HG02798 (cell line): ENCODE data around the gene IGFL1.
"Not testable (repeated sequence)": the region's sequence is repeated elsewhere in the genome, so short reads cannot be mapped to it uniquely, and the experiment has no call there.

Experiments used
- ATAC-seq: cut with Tn5 transposase; IDR thresholded peaks from one replicate; pipeline ENCODE4 v1.9.1; 2021; ENCODE audit warnings: mild to moderate bottlenecking; ENCODE audit not compliant: unreplicated experiment, poor library complexity

Gene IGFL1

DNA sequence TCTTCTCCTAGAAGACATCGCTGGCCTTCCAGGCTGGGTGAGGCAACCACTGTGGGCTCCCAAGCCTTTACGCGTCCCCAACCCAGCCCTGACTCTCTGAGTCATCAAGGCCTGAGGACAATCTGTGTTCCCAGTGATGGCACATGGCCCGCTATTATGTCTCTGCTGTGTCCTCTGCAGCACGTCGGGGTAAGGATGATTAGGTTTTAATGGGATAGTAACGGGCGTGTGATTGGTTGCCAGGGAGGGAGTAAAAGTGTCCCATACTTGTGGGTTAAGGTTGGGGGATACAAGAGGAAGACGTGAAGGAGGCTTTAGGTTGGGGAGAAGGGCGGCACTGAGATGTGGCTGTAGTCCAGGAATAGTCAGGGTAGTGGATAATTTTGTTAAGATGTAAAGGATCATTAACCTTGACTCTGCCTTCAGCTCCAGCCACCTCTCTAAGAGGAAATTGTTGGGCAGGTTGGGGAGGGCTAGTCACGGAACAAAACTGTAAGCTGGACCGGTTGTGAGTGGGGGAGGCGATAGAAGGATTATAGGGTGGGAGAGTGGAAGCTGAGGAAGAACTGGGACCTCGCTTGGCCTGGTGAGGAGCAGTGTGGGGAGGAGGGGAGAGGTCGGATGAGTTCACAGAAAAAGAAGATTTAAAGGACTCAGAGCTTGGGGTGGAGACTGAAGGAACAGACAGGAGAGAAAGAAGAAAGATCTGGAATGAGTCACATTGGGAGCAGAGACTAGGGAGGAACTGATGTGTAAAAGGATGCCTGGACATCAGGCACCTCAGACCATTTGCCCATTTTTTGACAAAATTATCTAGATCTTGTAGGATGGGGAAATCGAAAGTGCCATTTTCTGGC lies 27.9 kb upstream of the IGFL1 start:
- no peak for ATAC-seq

DNA sequence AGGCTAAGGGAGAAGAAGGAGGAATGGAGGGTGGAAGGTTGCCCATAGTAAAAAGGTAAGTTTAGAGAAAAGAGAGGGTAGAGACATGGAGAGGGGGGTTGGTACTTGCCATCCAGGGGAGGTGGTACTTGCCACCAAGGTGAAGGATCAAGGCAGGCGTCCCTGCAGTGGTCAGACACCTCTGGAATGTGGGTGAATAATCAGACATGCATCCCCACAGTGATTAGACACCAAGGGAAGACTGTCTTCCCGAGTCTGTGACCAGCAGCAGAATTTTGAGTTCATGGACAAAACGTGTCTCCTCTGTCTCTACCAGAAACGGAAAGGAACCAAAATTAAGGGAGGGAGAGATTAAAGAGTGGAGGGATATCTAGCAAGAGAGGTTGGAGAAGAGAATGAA lies 27.1 kb upstream of the IGFL1 start:
- ATAC-seq = no peak

DNA sequence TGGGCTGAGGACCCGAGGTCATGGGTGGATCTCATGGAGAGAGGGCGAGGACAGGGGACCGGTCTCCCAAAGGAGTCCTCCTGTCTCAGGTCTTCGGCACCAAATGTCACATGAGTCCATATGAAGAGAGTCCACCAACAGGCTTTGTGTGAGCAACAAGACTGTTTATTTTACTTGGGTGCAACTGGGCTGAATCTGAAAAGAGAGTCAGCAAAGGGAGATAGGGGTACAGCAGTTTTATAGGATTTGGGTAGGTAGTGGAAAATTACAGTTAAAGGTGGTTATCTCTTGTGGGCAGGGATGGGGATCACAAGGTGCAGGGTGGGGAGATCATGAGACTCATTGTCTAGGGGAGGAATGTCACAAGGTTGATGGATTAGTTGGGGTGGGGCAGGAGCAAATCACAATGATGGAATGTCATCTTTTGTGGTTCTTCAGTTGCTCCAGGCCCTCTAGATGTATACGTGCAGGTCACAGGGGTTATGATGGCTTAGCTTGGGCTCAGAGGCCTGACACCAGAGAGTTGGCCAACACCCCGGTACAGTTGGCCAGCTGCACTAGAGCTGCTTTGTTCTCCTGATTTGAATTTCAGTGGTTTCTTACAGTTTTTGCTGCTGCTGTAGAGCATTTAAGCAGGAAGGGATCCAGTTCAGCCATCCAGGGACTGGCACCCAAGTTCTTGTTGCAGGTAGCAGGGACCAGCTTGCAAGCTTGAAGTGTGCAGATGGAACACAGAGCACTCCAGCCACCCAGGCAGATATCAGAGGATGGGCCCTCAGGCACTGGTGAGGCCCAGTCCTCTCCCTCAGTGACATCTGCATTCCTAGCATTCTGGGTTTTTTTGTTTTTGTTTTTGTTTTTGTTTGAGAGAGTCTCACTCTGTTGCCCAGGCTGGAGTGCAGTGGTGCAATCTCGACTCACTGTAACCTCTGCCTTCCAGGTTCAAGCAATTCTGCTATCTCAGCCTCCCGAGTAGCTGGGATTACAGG lies 26.4 kb upstream of the IGFL1 start:
- no peak for ATAC-seq

DNA sequence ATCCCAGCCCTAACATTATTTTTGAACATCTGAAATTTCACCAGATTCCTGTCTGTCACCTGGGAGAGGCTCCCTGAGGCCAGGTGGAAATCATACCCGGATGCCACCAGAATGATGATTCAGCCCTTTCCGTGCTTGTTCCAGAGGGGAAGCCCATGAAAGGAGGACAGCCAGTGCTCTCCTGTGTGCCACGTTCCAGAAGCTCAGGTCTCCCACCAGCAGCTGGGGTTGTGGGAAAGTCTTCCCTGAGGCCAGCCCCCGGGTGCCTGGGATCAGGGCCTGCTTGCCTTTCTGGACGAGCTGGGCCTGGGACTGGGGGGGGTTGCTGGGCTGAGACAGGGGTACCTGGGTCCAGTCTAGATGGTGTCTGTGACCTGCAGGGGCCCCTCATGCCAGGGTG lies 25.5 kb upstream of the IGFL1 start:
- ATAC-seq = no peak

DNA sequence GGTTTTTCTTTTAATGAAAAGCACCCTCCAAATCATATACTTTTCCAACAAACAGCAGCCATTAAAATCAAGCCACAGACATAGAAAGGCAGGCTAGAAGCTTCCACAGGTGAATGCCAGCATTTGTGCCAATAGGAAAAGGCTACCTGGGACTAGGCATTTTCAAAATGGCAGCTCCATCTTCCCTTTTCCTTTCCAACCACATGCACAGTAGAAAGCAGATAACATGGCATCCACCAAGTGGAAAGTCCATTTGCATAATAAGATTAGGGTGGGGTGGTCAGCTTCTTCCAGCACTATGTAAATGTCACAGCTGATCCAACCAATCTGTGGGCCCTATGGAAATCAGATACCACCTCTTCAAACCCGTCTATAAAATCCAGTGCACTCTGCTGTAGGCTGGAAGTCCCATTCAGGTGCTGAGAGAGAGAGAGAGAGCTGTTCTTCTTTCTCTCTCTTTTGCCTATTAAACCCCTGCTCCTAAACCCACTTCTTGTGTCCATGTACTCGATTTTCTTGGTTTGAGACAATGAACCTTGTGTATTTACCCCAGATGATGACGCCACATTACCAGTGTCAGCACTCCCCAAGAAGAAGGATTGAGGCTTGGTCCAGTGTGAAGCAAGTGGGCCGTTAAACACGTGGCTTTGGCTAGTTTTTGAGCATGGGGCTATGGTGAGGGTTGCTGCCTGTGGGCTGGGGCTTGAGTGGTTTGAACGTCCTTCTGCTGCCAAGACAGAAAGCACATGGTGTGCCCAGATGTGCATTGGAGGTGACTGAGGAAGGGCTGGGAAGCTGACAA lies 24.2 kb upstream of the IGFL1 start:
- no peak for ATAC-seq

DNA sequence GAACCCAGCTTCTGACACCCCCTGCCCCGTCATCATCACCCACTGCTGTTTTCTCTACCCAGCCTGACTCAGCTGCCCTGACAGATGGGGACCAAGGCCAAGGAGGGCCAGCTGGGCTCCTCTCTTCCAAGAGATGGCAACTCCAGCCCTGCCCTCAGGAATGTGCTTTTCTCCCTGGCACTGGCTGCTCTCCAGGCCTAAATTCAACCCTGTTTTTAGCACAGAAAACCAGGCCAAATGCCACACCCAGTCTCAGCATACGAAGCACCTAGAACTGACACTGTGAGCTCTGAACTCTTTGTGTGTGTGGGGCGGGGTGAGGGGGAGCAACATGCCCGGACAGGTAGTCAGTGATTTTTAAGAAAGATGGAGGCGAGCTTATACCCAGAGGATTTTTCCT lies 23.4 kb upstream of the IGFL1 start:
- no peak for ATAC-seq

DNA sequence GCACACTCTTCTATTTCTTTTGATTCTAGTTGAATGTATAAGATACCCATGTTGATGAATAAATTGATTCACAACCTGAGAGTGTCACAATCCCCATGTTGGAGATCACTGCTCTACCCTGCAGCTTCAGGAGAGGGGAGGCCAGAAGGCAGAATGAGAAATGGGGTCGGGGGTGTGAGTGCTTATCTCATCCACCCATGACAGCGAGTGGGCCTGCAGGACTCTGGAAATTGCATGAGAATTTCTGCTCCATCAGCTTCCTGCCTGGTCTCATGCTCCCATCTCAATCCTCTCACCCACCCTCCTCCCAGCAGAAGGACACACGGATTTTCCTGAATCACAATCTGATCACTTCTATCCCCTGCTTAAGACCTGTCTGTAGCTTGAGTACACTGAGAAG lies 22.9 kb upstream of the IGFL1 start:
- ATAC-seq = no peak

DNA sequence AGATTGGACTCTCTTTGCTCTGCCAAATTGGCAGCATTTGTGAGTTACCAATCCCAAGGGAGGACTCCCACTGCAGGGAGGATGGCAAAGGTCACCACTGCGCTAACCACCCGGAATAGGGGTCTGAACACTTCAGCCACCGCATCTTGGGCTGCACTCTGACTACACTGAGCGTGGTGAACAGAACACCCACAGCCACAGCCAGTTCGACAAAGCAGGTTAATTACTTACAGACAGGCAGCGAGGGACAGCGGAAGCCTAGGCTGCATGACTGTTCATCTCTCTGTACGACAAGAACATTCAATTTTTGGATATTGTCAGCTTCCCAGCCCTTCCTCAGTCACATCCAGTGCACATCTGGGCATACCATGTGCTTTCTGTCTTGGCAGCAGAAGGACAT lies 21.7 kb upstream of the IGFL1 start:
- ATAC-seq = not testable (repeated sequence)

DNA sequence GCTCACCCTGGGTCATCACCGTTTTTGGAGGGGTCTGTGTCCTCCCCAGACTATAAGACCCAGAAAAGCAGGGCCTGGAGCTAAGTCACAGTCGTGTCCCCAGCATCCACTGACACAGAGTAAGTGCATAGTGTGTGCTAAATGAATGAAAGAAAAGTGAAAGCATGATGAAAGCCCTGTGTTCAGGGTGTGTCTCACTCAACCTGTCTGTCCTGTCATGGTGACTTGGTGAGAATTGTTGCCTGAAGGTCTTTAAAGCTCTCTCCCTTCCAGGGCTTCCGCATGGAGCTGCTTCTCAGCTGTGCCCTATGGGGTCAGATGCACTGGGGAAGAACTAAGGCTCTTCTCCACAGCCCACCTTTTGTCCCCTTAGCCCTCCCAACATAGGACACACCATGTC lies 20.5 kb upstream of the IGFL1 start:
- no peak for ATAC-seq

DNA sequence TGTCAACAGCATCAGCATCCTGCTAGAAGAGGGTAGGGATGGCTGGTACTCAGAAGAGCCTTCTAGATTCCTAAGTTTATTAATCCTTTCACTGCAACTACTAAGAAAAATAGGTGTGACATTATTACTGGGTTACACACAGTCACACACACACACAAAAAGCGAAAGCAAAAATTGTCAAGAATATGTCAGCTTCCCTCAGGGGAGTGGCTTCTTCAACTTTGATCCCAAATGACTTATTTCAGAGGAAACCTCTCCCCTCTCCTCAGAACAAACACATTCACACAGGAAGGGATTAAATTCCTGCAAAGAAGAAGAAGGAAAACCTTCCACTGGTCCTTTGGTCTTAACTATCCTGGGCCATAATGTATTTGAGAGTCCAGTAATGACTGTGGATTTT lies 20.1 kb upstream of the IGFL1 start:
- no peak for ATAC-seq

DNA sequence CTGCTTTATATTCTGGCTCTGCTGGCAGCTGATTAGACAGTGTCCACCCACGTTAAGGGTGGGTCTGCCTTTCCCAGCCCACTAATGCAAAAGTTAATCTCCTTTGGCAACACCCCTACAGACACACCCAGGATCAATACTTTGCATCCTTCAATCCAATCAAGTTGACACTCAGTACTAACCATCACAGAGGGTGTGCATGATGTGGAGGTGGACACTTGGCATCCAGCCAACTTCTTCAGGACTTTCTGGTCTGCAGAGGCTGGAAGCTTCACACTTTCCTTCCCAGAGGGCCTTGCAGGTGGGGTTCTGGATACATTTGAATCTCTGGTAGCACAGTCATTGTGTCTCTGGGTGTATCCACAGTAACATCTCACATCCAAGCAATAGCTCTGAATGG lies 18.9 kb upstream of the IGFL1 start:
- ATAC-seq = no peak

DNA sequence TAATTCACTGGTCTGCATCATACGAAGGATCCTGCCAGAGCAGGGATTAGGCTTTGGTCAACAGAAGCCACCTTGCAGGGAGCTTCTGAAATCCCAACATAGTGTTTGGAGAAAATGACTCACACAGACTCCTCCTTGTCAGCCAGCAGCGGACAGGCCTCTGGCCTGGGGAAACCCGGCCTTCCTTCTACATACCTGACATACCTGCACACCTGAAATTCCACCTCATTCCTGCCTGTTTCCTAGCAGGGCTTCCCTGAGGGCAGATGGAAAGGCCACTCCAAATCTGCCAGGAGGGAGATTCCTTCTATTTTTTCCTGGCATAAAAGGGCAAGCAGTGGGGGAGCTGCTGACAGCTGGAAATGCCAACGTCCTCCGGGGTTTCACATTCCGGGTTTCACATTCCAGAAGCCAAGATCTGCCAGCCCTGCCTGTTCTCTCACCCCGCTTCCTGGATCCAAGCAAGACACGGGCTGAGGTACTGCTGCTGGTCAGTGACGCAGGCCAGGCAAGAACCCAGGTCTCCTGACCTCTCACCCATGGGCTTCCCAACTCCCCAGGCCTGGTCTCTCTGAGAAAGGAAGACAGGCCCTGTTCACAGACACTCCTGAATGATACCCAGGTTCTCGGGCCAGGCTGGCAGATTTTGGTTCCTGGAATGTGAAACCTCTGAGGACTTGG lies 18.2 kb upstream of the IGFL1 start:
- ATAC-seq = no peak

DNA sequence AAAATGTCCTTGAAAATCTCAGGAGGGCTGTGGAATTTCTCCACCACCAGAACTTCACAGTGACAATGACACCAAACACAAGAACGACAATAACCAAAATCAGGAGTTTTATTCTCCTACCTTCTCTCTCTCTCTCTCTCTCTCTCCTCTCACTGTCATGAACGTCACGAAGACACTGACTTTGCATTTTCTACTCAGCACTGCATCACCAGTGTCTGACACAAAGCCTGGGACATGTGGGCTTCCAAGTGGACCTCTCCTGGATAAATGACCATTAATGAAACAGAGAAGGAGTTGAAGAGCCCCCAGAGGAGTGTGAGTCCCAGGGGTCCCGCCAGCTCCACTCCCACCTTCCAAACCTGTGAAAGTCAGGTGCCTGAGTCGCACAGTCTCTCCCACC lies 16.9 kb upstream of the IGFL1 start:
- not testable (repeated sequence) for ATAC-seq

DNA sequence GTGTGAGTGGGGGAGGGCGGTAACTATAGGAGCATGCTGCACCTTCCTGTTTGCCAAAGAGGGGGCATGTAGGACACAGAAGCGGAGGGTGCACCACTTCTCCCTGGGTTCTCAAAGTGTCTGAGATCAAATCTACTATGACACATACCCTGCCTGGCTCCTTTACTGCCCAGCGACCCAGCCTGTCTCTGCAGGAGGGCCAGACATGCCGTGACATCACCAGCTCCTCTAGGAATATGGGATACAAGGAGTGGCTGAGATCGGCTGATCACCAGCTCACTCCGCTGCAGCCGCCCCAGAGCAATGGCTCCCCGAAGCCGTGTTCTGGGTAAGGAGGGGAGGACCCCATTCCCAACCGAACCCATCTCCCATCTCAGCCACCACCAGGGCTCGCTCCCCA lies 16.4 kb upstream of the IGFL1 start:
- ATAC-seq = no peak

DNA sequence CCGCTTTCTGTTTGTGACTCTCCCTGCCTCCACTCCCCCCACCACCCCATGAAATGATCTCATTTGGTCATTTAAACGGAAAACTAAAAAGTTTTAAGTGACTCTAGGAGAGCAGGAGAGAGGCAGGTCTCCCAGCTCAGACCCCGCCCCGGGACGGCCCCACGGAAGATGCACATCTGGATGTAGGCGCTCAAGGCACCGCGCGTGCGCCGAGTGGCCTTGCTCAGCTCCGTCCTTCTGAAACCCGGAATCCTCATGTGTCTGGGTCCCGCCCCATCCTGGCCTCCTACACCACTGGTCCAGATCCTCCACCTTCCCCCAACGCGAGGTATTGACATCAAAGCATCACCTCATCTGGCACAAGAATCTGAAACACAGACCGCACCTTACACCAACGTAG lies 15.7 kb upstream of the IGFL1 start:
- ATAC-seq = no peak

DNA sequence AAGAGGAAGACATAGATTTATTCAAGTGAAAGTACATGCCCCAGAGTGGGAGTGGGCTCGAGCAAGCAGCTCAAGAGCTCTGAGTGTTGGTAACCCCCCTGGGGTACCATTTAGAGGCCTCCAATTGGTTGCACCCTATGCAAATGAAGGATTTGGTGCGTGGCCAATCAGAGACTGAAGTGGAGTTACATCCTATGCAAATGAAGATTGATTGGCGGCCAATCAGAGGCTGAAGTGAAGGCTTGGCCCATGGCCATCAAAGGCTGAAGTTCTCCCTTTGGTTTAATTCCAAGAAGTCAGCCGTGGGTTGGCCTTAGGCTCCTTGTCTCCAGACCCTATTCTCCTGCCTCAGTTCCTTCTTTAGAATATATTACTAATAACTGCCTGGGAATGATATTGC lies 12.9 kb upstream of the IGFL1 start:
- no peak for ATAC-seq

DNA sequence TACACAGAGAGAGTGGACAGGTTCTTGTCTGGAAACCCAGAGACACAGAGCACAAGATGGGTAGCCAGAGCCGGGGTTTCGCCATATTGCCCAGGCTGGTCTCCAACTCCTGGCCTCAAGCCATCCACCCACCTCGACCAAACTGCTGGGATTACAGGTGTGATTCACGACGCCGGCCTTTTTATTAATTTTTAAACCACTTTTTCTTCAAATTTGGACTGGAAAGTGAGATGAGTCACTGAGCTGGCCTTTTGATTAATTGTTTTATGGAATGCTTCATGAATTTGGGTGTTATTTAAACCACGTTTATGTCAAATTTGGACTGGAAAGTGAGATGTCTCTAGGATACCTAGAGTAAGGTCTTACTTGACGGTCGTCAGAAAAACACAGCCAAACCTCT lies 12.1 kb upstream of the IGFL1 start:
- ATAC-seq = no peak

DNA sequence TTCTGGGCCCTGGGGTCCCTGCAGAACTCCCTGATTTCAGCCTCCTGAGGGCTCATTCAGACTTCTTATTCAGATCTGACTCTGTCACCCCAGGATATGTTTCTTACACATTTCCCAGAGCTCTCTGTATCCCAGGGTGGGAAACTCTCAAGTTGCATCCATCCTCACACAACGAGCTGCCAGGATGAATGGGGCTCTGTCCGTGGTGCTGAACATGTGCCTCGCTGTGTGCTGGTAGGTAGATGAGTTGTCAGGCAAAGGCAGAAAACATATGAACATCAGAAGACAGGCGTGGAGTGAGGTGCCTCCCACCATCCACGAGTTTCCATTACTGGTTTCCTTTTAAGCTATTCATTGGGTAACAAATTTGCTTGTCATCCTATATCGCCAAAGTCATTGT lies 11.4 kb upstream of the IGFL1 start:
- no peak for ATAC-seq

DNA sequence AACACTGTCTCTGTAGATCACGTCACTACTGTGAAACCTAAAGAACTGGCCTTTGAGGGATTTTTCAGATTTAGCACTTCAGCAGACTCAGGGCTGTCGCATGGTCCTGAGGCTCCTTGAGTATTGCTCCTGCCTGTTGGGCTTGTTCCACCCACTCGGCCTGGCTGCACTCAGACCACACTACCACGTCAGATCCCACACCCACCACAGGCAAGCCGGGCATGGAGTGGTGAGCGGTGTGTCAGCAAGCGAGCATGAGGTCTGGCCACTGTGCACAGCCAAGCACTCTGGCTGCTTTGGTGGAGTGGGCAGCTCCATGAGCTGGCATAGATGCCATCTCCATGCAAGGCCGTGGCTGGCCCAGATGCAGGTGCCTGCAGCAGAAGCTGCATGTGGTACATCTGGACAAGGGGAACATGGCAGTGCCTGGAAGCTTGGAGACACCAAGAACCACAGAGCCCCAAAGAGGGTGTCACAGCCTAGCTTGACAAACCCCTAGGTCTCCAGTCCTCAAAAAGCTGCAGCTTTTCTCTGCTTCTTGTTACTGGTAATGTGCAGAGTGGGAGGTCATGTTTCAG lies 9.4 kb upstream of the IGFL1 start:
- no peak for ATAC-seq

DNA sequence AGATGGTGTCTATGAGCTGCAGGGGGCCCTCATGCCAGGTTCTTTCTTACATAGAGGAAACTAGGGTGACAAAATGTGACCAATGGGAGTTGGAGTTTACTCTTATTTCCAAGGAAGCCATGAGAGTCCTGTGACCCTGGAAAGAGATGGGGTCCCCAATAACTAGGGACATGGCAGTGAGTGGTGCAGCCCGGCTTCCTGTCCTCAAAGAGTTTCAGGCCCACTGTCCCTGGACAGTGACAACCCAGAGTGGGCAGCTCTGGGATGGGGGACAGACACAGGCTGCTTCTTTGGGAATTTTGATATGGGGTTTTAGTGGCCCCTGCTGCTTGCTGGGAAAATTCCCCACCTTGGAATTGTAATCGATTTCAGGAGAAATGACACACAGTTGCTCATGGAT lies 8.4 kb upstream of the IGFL1 start:
- no peak for ATAC-seq
